ENCODE data around the gene PLPP4. TPM values are rescaled to one million over a fixed set of nuclear protein-coding genes. Genes with fewer than 3 reads are reported as not detected.

Gene PLPP4
- total and polyA plus RNA-seq, 2 donors (not counting 3 experiments of a cell fraction or from before 2014, with no cell fraction given): 15.5 to 36.4 TPM

DNA sequence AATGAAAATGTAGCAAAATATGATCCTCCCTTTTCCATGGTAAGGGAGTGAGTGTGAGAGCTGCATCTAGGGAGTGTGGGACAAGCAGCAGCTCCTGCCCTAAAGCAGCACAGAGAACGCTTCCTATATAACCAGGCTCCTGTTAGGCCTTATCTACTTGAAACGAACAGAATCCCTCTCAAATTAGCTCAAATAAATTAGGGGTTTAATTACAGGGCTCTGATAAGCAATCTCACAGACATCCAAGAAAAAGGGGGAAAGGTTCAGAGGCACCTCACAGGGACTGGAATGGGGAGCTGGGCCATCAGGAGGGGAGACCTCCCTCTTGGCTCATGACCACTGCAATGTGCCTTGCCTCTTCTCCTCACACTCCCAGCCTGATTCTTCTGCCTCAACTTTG, 57.9 kb downstream of the PLPP4 start:
- dilution Hi-C loops (cut with MboI; ENCODE audit: extremely low pct_ligation_motif_present, low sequenced_read_pairs) (no loop called here), intact Hi-C loops (cut with micrococcal nuclease) (no loop called here)
- TF ChIP-seq, protein P1, sequence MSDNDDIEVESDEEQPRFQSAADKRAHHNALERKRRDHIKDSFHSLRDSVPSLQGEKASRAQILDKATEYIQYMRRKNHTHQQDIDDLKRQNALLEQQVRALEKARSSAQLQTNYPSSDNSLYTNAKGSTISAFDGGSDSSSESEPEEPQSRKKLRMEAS (IDR thresholded peaks at IDR 0.05; ENCODE audit: insufficient read depth, insufficient read length): no peak
- TF ChIP-seq CTCF (IDR thresholded peaks at IDR 0.05; ENCODE audit: extremely low read depth in 1 of 2, insufficient read depth in 1 of 2, low read depth in 1 of 2, low read length in 2 of 2) (no peak), JUN (IDR thresholded peaks at IDR 0.05; ENCODE audit: borderline replicate concordance, insufficient read depth, insufficient read length, low read depth) (no peak), GATA2 (IDR thresholded peaks at IDR 0.05; ENCODE audit: insufficient read depth, insufficient read length, low read depth, low read length) (no peak), EZH2 (IDR thresholded peaks at IDR 0.05; ENCODE audit: borderline replicate concordance, low read depth, low read length, severe bottlenecking) (no peak), FOS (IDR thresholded peaks at IDR 0.05; ENCODE audit: borderline replicate concordance, insufficient read depth, low read length) (no peak), POLR2AphosphoS5 (IDR thresholded peaks at IDR 0.05; ENCODE audit: insufficient read depth, low read depth, low read length) (no peak), POLR2A (IDR thresholded peaks at IDR 0.05; ENCODE audit: low read depth, low read length) (no peak), MYC (IDR thresholded peaks at IDR 0.05; ENCODE audit: low read depth, low read length) (no peak)
- no peaks in the 10 kb centered on the region for H3K4me1 ChIP-seq (ENCODE audit: control insufficient read depth, extremely low read depth, insufficient read depth, low read length)
- ChIA-PET POLR2A (no interaction called here), CTCF (interaction anchor here (1.1 to 1.5 kb wide), 2 partner anchors 92 to 294 kb away, joined by 4 read pairs; no protein-coding TSS in a partner anchor)
- no TSS peak for BruUV-seq (replicated peaks)
- no peaks in the 10 kb centered on the region for H3K36me3 ChIP-seq (ENCODE audit: control insufficient read depth in 2 of 2, extremely low read depth in 1 of 2, insufficient read depth in 2 of 2, low read length in 2 of 2)
- no peak for DNase-seq (ENCODE audit: low read depth, low spot score)
- FAIRE-seq: no peak
- H3K9me1 ChIP-seq (replicated peaks; ENCODE audit: control insufficient read depth, extremely low read depth, insufficient read depth, low read length): no peaks in the 10 kb centered on the region
- H3K9me3 ChIP-seq (replicated peaks; ENCODE audit: control insufficient read depth, insufficient read depth, low read length): no peaks in the 10 kb centered on the region
- H3K4me3 ChIP-seq (replicated peaks in 1 of 3; ENCODE audit: insufficient read depth in 1 of 3, low read depth in 1 of 3, low read length in 3 of 3): no peak overlapping the region
- H3K79me2 ChIP-seq (ENCODE audit: control insufficient read depth, insufficient read depth, low read length): no peaks in the 10 kb centered on the region
- H3K9ac ChIP-seq (replicated peaks; ENCODE audit: extremely low read depth, insufficient read depth, low read length): no peak overlapping the region
- H3K4me2 ChIP-seq (ENCODE audit: insufficient read depth, low read length): no peak overlapping the region
- H3K27me3 ChIP-seq (ENCODE audit: control insufficient read depth in 2 of 2, insufficient read depth in 2 of 2, low read length in 2 of 2): no peaks in the 10 kb centered on the region
- H3K27ac ChIP-seq (ENCODE audit: insufficient read depth, low read depth, low read length): no peak overlapping the region
- H2AFZ ChIP-seq (ENCODE audit: low read depth, low read length): no peak overlapping the region
- H4K20me1 ChIP-seq (replicated peaks; ENCODE audit: control insufficient read depth, extremely low read depth, insufficient read depth, low read length): no peaks in the 10 kb centered on the region
